ENCODE results near the gene RANGRF.

RANGRF gene

GRCh38 chr17:8332128-8332527, 43.7 kb downstream of the RANGRF start:
- no peaks in the 10 kb centered on the region for H3K4me1 ChIP-seq
- no peak overlapping the region for H3K27ac ChIP-seq
- no peak for TF ChIP-seq CTCF (IDR thresholded peaks at IDR 0.05)
- no peak overlapping the region for H3K9ac ChIP-seq
- H3K9me3 ChIP-seq (ENCODE audit: control insufficient read depth, low read length) = no peaks in the 10 kb centered on the region
- H3K27me3 ChIP-seq (ENCODE audit: control insufficient read depth, insufficient read depth, low read length) = no peaks in the 10 kb centered on the region
- no peak overlapping the region for H3K4me2 ChIP-seq (ENCODE audit: low read length)
- H3K4me3 ChIP-seq (ENCODE audit: low read depth, low read length) = no peak overlapping the region
- H3K79me2 ChIP-seq = no peaks in the 10 kb centered on the region
- no peaks in the 10 kb centered on the region for H3K36me3 ChIP-seq (ENCODE audit: control insufficient read depth, insufficient read depth, low read length)
- H2AFZ ChIP-seq = no peak overlapping the region

GRCh38 chr17:8332688-8333087, 44.2 kb downstream of the RANGRF start:
- no peaks in the 10 kb centered on the region for H3K9me3 ChIP-seq (ENCODE audit: control insufficient read depth, low read length)
- no peak overlapping the region for H3K27ac ChIP-seq
- H3K9ac ChIP-seq = no peak overlapping the region
- peak overlapping the region; percentile 3 for H3K4me2 ChIP-seq (ENCODE audit: low read length)
- no peak overlapping the region for H3K4me3 ChIP-seq (ENCODE audit: low read depth, low read length)
- no peaks in the 10 kb centered on the region for H3K4me1 ChIP-seq
- no peaks in the 10 kb centered on the region for H3K36me3 ChIP-seq (ENCODE audit: control insufficient read depth, insufficient read depth, low read length)
- H2AFZ ChIP-seq = peak overlapping the region; percentile 43
- no peak for TF ChIP-seq CTCF (IDR thresholded peaks at IDR 0.05)
- H3K79me2 ChIP-seq = no peaks in the 10 kb centered on the region
- H3K27me3 ChIP-seq (ENCODE audit: control insufficient read depth, insufficient read depth, low read length) = no peaks in the 10 kb centered on the region

- H3K36me3 ChIP-seq (ENCODE audit: control insufficient read depth, insufficient read depth, low read length) = no peaks in the 10 kb centered on the region
- no peak overlapping the region for H2AFZ ChIP-seq
- H3K27me3 ChIP-seq (ENCODE audit: control insufficient read depth, insufficient read depth, low read length) = no peaks in the 10 kb centered on the region
- H3K4me2 ChIP-seq (ENCODE audit: low read length) = no peak overlapping the region
- no peak overlapping the region for H3K4me3 ChIP-seq (ENCODE audit: low read depth, low read length)
- no peaks in the 10 kb centered on the region for H3K4me1 ChIP-seq
- H3K27ac ChIP-seq = no peak overlapping the region
- no peaks in the 10 kb centered on the region for H3K79me2 ChIP-seq
- no peak for TF ChIP-seq CTCF (IDR thresholded peaks at IDR 0.05)
- H3K9ac ChIP-seq = no peak overlapping the region
- no peaks in the 10 kb centered on the region for H3K9me3 ChIP-seq (ENCODE audit: control insufficient read depth, low read length)
These were observed 44.8 kb downstream of the RANGRF start for GRCh38 chr17:8333281-8333680.

GRCh38 chr17:8337802-8338752, 49.6 kb downstream of the RANGRF start:
- TF ChIP-seq CTCF (IDR thresholded peaks at IDR 0.05) = no peak
- no peaks in the 10 kb centered on the region for H3K79me2 ChIP-seq
- H3K9ac ChIP-seq = no peak overlapping the region
- H3K4me2 ChIP-seq (ENCODE audit: low read length) = no peak overlapping the region
- no peaks in the 10 kb centered on the region for H3K4me1 ChIP-seq
- no peak overlapping the region for H3K4me3 ChIP-seq (ENCODE audit: low read depth, low read length)
- peak overlapping the region; percentile 20 for H2AFZ ChIP-seq
- H3K27ac ChIP-seq = no peak overlapping the region
- no peaks in the 10 kb centered on the region for H3K36me3 ChIP-seq (ENCODE audit: control insufficient read depth, insufficient read depth, low read length)
- H3K9me3 ChIP-seq (ENCODE audit: control insufficient read depth, low read length) = no peaks in the 10 kb centered on the region
- H3K27me3 ChIP-seq (ENCODE audit: control insufficient read depth, insufficient read depth, low read length) = no peaks in the 10 kb centered on the region

GRCh38 chr17:8338753-8339140, 50.3 kb downstream of the RANGRF start:
- H3K36me3 ChIP-seq (ENCODE audit: control insufficient read depth, insufficient read depth, low read length) = no peaks in the 10 kb centered on the region

More at GRCh38 chr17:8338753-8339140, 50.3 kb downstream of the RANGRF start:
- Histone ChIP-seq H2AFZ (peak overlapping the region; percentile 20), H3K9ac (no peak overlapping the region), H3K9me3 (ENCODE audit: control insufficient read depth, low read length) (no peaks in the 10 kb centered on the region), H3K27ac (no peak overlapping the region), H3K4me1 (no peaks in the 10 kb centered on the region), H3K4me3 (ENCODE audit: low read depth, low read length) (no peak overlapping the region), H3K27me3 (ENCODE audit: control insufficient read depth, insufficient read depth, low read length) (no peaks in the 10 kb centered on the region), H3K4me2 (ENCODE audit: low read length) (no peak overlapping the region), H3K79me2 (no peaks in the 10 kb centered on the region)
- TF ChIP-seq CTCF (IDR thresholded peaks at IDR 0.05) = no peak
